Measurements from ENCODE around the gene SP110.
A peak's percentile ranks its signal among the peaks of the same experiment; 100 is the strongest.
"Not testable (repeated sequence)": the region's sequence is repeated elsewhere in the genome, so short reads cannot be mapped to it uniquely, and the experiment has no call there.

Gene SP110

GRCh38 chr2:230266638-230267037 is 46.9 kb upstream of the SP110 start:
- Histone ChIP-seq H3K36me3 (replicated peaks; ENCODE audit: low read depth, low read length) (peaks cover 26% of the 10 kb centered on the region), H4K20me1 (ENCODE audit: insufficient read depth, low read length) (peaks cover 15% of the 10 kb centered on the region), H2AFZ (ENCODE audit: low read depth, low read length) (no peak overlapping the region), H3K4me1 (ENCODE audit: low read length) (peaks cover 76% of the 10 kb centered on the region), H3K9me3 (ENCODE audit: insufficient read depth, low read length) (no peaks in the 10 kb centered on the region), H3K79me2 (ENCODE audit: low read length) (peaks cover 68% of the 10 kb centered on the region), H3K27me3 (ENCODE audit: low read depth, low read length) (no peaks in the 10 kb centered on the region), H3K4me3 (ENCODE audit: low read length) (peak overlapping the region; percentile 38), H3K9ac (ENCODE audit: low read length) (peak overlapping the region; percentile 60), H3K27ac (ENCODE audit: low read length) (peak overlapping the region; percentile 98), H3K4me2 (ENCODE audit: low read length) (peak overlapping the region; percentile 61)
- no peak for TF ChIP-seq EZH2phosphoT487 (IDR thresholded peaks at IDR 0.05; ENCODE audit: low read depth)
- TF ChIP-seq, protein P1, sequence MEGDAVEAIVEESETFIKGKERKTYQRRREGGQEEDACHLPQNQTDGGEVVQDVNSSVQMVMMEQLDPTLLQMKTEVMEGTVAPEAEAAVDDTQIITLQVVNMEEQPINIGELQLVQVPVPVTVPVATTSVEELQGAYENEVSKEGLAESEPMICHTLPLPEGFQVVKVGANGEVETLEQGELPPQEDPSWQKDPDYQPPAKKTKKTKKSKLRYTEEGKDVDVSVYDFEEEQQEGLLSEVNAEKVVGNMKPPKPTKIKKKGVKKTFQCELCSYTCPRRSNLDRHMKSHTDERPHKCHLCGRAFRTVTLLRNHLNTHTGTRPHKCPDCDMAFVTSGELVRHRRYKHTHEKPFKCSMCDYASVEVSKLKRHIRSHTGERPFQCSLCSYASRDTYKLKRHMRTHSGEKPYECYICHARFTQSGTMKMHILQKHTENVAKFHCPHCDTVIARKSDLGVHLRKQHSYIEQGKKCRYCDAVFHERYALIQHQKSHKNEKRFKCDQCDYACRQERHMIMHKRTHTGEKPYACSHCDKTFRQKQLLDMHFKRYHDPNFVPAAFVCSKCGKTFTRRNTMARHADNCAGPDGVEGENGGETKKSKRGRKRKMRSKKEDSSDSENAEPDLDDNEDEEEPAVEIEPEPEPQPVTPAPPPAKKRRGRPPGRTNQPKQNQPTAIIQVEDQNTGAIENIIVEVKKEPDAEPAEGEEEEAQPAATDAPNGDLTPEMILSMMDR (IDR thresholded peaks at IDR 0.05; ENCODE audit: low read depth, low read length), result no peak

DNA sequence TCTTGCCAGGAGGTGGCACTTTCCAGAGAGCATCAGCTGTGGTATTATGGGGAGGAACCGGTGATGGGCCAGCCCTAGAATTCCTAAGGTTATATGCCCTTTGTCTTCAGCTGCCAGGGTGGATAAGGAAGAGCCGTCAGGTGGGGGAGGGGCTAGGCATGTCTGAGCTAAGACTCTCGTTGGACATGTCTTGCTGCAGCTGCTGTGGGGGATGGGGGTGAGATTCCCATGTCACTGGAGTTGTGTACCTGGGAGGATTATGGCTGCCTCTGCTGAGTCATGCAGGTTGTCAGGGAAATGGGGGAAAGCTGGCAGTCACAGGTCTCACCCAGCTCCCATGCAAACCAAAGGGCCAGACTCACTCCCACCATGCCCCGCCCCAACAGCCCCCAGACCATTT is 45.2 kb upstream of the SP110 start:
- not testable (repeated sequence) for H3K9me3 ChIP-seq (ENCODE audit: insufficient read depth, low read length); H3K4me3 ChIP-seq (ENCODE audit: low read length); H3K4me2 ChIP-seq (ENCODE audit: low read length); H3K9ac ChIP-seq (ENCODE audit: low read length); H3K36me3 ChIP-seq (replicated peaks; ENCODE audit: low read depth, low read length); H2AFZ ChIP-seq (ENCODE audit: low read depth, low read length); H3K27me3 ChIP-seq (ENCODE audit: low read depth, low read length)
- H3K79me2 ChIP-seq (ENCODE audit: low read length), result peaks cover 76% of the 10 kb centered on the region
- peaks cover 79% of the 10 kb centered on the region for H3K4me1 ChIP-seq (ENCODE audit: low read length)
- H3K27ac ChIP-seq (ENCODE audit: low read length), result peak overlapping the region; percentile 98
- peaks cover 25% of the 10 kb centered on the region for H4K20me1 ChIP-seq (ENCODE audit: insufficient read depth, low read length)

- Histone ChIP-seq H3K9ac (ENCODE audit: low read length) (no peak overlapping the region), H3K4me2 (ENCODE audit: low read length) (peak overlapping the region; percentile 22; the same call in 1 of the 2 replicates), H3K79me2 (ENCODE audit: low read length) (peaks cover 79% of the 10 kb centered on the region), H3K27me3 (ENCODE audit: low read depth, low read length) (no peaks in the 10 kb centered on the region), H4K20me1 (ENCODE audit: insufficient read depth, low read length) (peaks cover 33% of the 10 kb centered on the region), H3K27ac (ENCODE audit: low read length) (peak overlapping the region; percentile 30; the same call in 1 of the 2 replicates), H3K9me3 (ENCODE audit: insufficient read depth, low read length) (no peaks in the 10 kb centered on the region), H3K36me3 (replicated peaks; ENCODE audit: low read depth, low read length) (peaks cover 14% of the 10 kb centered on the region), H2AFZ (ENCODE audit: low read depth, low read length) (no peak overlapping the region), H3K4me1 (ENCODE audit: low read length) (peaks cover 63% of the 10 kb centered on the region), H3K4me3 (ENCODE audit: low read length) (no peak overlapping the region)
- TF ChIP-seq, protein P1 (IDR thresholded peaks at IDR 0.05; ENCODE audit: low read depth, low read length), result no peak
- TF ChIP-seq EZH2phosphoT487 (IDR thresholded peaks at IDR 0.05; ENCODE audit: low read depth), result no peak
These were observed 42.5 kb upstream of the SP110 start for GRCh38 chr2:230262246-230262645.

- Histone ChIP-seq H4K20me1 (ENCODE audit: insufficient read depth, low read length) (peaks cover 33% of the 10 kb centered on the region), H3K9me3 (ENCODE audit: insufficient read depth, low read length) (no peaks in the 10 kb centered on the region), H3K27ac (ENCODE audit: low read length) (no peak overlapping the region; the same call in 1 of the 2 replicates), H3K4me1 (ENCODE audit: low read length) (peaks cover 39% of the 10 kb centered on the region), H3K27me3 (ENCODE audit: low read depth, low read length) (no peaks in the 10 kb centered on the region), H3K79me2 (ENCODE audit: low read length) (peaks cover 50% of the 10 kb centered on the region), H3K36me3 (replicated peaks; ENCODE audit: low read depth, low read length) (peaks cover 40% of the 10 kb centered on the region), H2AFZ (ENCODE audit: low read depth, low read length) (no peak overlapping the region), H3K4me2 (ENCODE audit: low read length) (no peak overlapping the region), H3K4me3 (ENCODE audit: low read length) (no peak overlapping the region), H3K9ac (ENCODE audit: low read length) (no peak overlapping the region)
- TF ChIP-seq EZH2phosphoT487 (IDR thresholded peaks at IDR 0.05; ENCODE audit: low read depth), result no peak
- TF ChIP-seq, protein P1 (IDR thresholded peaks at IDR 0.05; ENCODE audit: low read depth, low read length), result no peak
These were observed 38.7 kb upstream of the SP110 start for GRCh38 chr2:230258483-230258882.
